Ectodermal cell (in vitro differentiated cells): ENCODE results near the gene UQCRHL.

Source experiments
- H3K27ac ChIP-seq: 2 replicates; pipeline ENCODE4 v1.7.0; 2013; ENCODE audit warnings: mild to moderate bottlenecking, low read depth, low read length; ENCODE audit not compliant: insufficient read depth, poor library complexity, severe bottlenecking
- H3K27me3 ChIP-seq: 2 replicates; pipeline ENCODE4 v1.7.0; 2013; ENCODE audit warnings: mild to moderate bottlenecking, low read length; ENCODE audit not compliant: insufficient read depth, control insufficient read depth, poor library complexity, severe bottlenecking
- H3K36me3 ChIP-seq: one replicate; pipeline ENCODE4 v1.7.0; 2013; ENCODE audit warnings: low read length; ENCODE audit not compliant: control insufficient read depth, insufficient read depth
- H3K4me1 ChIP-seq: one replicate; pipeline ENCODE4 v1.7.0; 2013; ENCODE audit warnings: low read length; ENCODE audit not compliant: control insufficient read depth, insufficient read depth
- H3K4me3 ChIP-seq: 2 replicates; pipeline ENCODE4 v1.7.0; 2013; ENCODE audit warnings: low read depth, low read length, control low read depth; ENCODE audit not compliant: insufficient read depth
- H3K9me3 ChIP-seq: 2 replicates; pipeline ENCODE4 v1.7.0; 2013; ENCODE audit warnings: mild to moderate bottlenecking, low read length, moderate library complexity; ENCODE audit not compliant: control insufficient read depth
- WGBS, 2 experiments: methylation state at CpG; one replicate each; pipeline ENCODE4 v1.1.7; 2013; ENCODE audit warnings: missing lambda C conversion rate in 2 of 2; 5-methylcytosine and 5-hydroxymethylcytosine counted together

UQCRHL gene

GRCh38 chr1:15797614-15798390, 9.6 kb downstream of the UQCRHL start:
- Histone ChIP-seq H3K4me1 (peaks cover 11% of the 10 kb centered on the region), H3K36me3 (no peaks in the 10 kb centered on the region), H3K27me3 (no peaks in the 10 kb centered on the region), H3K27ac (no peak overlapping the region), H3K4me3 (no peak overlapping the region), H3K9me3 (no peaks in the 10 kb centered on the region)
- WGBS, 2 experiments, result 93 to 95% methylated on average over 14 of the region's 14 CpGs

DNA sequence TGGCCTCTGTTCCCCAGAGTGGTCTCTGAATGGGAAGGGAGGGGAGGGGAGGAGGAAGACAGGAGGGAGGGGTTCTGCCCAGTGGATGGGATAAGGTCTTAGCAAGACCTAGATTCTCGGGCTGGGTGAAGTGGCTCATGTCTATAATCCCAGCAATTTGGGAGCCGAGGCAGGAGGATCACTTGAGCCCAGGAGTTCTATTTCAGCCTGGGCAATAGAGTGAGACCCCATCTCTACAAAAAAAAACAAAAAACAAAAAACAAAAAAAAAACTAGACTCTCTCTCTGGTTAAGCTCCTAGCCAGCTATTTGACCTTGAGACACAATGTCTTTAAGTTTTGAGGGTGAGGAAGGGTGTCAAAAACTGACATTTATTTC, 11.4 kb downstream of the UQCRHL start:
- H3K27ac ChIP-seq, result no peak overlapping the region
- peaks cover 11% of the 10 kb centered on the region for H3K4me1 ChIP-seq
- H3K9me3 ChIP-seq, result no peaks in the 10 kb centered on the region
- no peaks in the 10 kb centered on the region for H3K27me3 ChIP-seq
- H3K36me3 ChIP-seq, result no peaks in the 10 kb centered on the region
- 81 to 96% methylated on average over 2 of the region's 2 CpGs for WGBS, 2 experiments
- H3K4me3 ChIP-seq, result no peak overlapping the region

GRCh38 chr1:15788624-15789301, 18.7 kb downstream of the UQCRHL start:
- Histone ChIP-seq H3K9me3 (no peaks in the 10 kb centered on the region), H3K4me3 (no peak overlapping the region), H3K27ac (no peak overlapping the region), H3K36me3 (no peaks in the 10 kb centered on the region), H3K27me3 (no peaks in the 10 kb centered on the region), H3K4me1 (no peaks in the 10 kb centered on the region)
- WGBS, 2 experiments, result 91 to 94% methylated on average over 13 of the region's 13 CpGs

DNA sequence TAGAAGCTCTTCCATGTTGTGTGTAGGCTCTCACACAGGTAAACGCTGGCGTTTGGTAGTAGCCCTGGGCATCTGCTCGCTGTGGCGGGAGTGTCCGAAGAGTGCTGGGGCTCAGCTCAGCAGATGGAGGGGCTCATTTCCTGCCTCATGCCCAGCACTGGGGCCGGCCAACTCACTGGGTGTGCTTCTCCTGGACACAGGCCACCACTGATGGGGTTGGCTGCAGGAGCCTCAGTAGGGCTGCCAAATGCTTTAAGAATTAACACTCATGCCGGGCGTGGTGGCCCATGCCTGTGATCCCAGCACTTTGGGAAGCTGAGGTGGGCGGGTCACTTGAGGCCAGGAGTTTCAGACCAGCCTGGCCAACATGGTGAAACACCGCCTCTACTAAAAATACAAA, 20.9 kb downstream of the UQCRHL start:
- no peaks in the 10 kb centered on the region for H3K4me1 ChIP-seq
- WGBS, 2 experiments, result 92 to 94% methylated on average over 10 of the region's 10 CpGs
- H3K9me3 ChIP-seq, result no peaks in the 10 kb centered on the region
- H3K27ac ChIP-seq, result no peak overlapping the region
- H3K4me3 ChIP-seq, result no peak overlapping the region
- no peaks in the 10 kb centered on the region for H3K27me3 ChIP-seq
- no peaks in the 10 kb centered on the region for H3K36me3 ChIP-seq

- Histone ChIP-seq H3K9me3 (no peaks in the 10 kb centered on the region), H3K36me3 (no peaks in the 10 kb centered on the region), H3K27ac (no peak overlapping the region), H3K4me1 (no peaks in the 10 kb centered on the region), H3K4me3 (no peak overlapping the region), H3K27me3 (no peaks in the 10 kb centered on the region)
- WGBS, 2 experiments, result 94 to 96% methylated on average over 8 of the region's 8 CpGs
These were observed 21.8 kb downstream of the UQCRHL start for GRCh38 chr1:15785683-15786082.

DNA sequence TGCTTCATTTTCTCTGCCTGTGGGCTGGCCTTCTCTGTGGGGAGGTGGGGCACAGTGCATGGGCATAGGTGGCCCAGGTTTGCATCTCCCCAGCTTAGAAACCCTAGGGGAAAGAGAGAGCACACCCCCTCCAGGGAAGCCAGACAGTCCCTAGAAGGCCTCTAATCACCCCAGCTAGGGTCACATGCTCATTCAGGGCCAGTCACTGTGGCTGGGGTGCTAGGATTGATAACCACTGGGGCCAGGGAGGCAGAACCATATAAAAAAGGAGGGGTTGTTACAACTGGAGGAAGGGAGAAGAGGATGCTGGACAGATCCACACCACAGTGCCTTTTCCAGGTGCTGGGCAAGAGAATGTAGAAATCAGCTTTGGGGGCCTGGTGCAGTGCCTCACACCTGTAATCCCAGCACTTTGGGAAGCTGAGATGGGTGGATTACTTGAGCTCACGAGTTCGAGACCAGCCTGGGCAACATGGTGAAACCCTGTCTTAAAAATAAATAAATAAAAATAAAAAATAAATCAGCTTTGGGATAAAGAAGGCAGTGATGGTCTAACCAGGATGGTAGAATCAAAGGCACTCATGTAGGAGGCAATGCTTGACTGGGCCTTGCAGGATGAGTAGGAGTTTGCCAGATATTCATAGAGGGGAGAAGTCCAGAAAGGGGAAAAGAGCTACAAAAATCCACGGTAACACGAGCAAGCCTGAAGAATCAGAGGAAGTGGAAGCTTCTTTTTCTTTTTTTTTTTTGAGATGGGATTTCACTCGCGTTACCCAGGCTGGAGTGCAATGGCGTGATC, 29.3 kb downstream of the UQCRHL start:
- Histone ChIP-seq H3K36me3 (peaks cover 6% of the 10 kb centered on the region), H3K27me3 (no peaks in the 10 kb centered on the region)
- 91 to 93% methylated on average over 6 to 7 of the region's 7 CpGs for WGBS, 2 experiments

DNA sequence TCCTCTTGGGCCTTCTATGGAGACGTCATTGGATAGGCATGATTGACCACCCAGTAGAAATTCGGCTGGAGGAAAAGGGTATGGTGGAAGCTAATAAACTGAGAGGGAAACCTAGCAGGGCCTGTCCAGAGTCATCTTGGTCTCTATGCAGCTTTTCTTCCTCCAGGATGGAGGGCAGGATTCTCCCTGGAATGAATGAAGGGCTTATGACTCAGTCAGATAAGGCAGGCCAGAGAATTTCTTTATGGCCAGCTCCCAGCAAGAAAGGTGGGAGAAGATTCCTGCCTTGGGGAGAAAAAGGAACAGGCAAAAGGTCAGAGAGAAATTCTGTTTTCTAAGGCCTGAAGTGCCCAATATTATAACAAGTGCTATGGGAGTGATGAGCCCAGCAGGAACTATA, 31.7 kb downstream of the UQCRHL start:
- Histone ChIP-seq H3K36me3 (peaks cover 6% of the 10 kb centered on the region), H3K9me3 (no peaks in the 10 kb centered on the region), H3K27ac (no peak overlapping the region), H3K27me3 (no peaks in the 10 kb centered on the region), H3K4me3 (no peak overlapping the region), H3K4me1 (no peaks in the 10 kb centered on the region)
- 85 to 91% methylated on average over 2 of the region's 2 CpGs for WGBS, 2 experiments

More for the DNA sequence above, 29.3 kb downstream of the UQCRHL start:
- H3K27ac ChIP-seq, result no peak overlapping the region
- H3K4me1 ChIP-seq, result no peaks in the 10 kb centered on the region
- H3K9me3 ChIP-seq, result no peaks in the 10 kb centered on the region
- H3K4me3 ChIP-seq, result no peak overlapping the region

DNA sequence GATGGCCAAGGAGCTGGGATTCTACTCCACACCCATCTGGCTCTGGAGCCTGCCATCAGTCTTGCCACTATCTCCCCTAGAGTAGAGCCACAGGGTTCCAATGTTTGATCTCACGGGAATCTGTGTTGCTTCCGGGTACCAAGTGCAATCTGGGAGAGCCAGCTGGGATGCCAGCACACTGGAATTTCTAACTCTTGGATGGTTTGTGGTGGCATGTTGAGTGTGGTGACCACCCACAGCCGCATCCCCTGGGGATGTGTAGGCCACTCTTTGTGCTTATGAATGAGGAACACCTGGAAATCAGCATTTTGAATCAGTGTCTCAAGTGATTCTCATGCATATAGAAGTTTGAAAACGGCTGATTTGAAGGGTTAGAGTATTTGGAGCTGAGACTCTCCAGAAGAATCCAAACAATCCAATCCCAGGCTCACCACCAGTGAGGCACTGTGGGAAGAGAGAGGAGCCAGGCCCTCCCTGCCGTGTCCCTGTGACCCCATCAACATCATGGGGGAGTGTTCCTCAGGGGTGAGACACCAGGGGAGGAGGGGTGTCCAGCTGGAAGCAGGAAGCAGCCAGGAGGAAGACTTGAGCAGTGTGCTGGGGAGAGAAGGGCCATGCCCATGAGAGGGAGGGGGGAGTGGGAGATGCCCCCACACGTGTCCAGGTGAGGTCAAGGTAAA, 35.5 kb downstream of the UQCRHL start:
- Histone ChIP-seq H3K4me1 (no peaks in the 10 kb centered on the region), H3K36me3 (peaks cover 6% of the 10 kb centered on the region), H3K4me3 (no peak overlapping the region), H3K27ac (no peak overlapping the region), H3K27me3 (no peaks in the 10 kb centered on the region), H3K9me3 (no peaks in the 10 kb centered on the region)
- WGBS, 2 experiments, result 83 to 94% methylated on average over 6 of the region's 6 CpGs

GRCh38 chr1:15770313-15770962, 37.0 kb downstream of the UQCRHL start:
- H3K27ac ChIP-seq, result no peak overlapping the region
- peaks cover 6% of the 10 kb centered on the region for H3K36me3 ChIP-seq
- no peaks in the 10 kb centered on the region for H3K9me3 ChIP-seq
- H3K4me1 ChIP-seq, result no peaks in the 10 kb centered on the region
- 96% methylated on average over 14 of the region's 14 CpGs for WGBS, 2 experiments
- no peak overlapping the region for H3K4me3 ChIP-seq
- H3K27me3 ChIP-seq, result no peaks in the 10 kb centered on the region
